ENCODE measurements around the gene OSMR. TPM values are rescaled to one million over a fixed set of nuclear protein-coding genes. Genes with fewer than 3 reads are reported as not detected.
A peak's percentile ranks its signal among the peaks of the same experiment; 100 is the strongest.
"Not testable (repeated sequence)": the region's sequence is repeated elsewhere in the genome, so short reads cannot be mapped to it uniquely, and the experiment has no call there.

Gene OSMR
- total RNA-seq, 4 donors from 2014 or later = 33.2 to 69.7 (median 43.9) TPM

DNA sequence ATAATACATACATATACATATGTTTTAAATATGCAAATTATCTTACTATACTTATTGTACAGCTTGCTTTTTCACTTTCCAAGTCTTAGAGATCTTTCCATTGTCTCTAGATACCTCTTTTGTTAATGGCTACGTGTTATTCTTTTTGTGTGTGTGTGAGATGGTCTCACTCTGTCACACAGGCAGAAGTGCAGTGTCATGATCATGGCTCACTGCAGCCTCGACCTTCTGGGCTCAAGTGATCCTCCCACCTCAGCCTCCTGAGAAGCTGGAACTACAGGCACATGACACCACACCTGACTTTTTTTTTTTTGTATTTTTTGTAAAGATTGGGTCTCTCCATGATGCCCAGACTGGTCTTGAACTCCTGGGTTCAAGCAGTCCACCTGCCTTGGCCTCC lies 2.8 kb downstream of the OSMR start:
- intact Hi-C loops (cut with DNase I) = loop anchor here (10.0 kb wide), 1 partner anchor 226 kb away; the partner anchor contains the start of gene RICTOR
- TF ChIP-seq, protein P1, sequence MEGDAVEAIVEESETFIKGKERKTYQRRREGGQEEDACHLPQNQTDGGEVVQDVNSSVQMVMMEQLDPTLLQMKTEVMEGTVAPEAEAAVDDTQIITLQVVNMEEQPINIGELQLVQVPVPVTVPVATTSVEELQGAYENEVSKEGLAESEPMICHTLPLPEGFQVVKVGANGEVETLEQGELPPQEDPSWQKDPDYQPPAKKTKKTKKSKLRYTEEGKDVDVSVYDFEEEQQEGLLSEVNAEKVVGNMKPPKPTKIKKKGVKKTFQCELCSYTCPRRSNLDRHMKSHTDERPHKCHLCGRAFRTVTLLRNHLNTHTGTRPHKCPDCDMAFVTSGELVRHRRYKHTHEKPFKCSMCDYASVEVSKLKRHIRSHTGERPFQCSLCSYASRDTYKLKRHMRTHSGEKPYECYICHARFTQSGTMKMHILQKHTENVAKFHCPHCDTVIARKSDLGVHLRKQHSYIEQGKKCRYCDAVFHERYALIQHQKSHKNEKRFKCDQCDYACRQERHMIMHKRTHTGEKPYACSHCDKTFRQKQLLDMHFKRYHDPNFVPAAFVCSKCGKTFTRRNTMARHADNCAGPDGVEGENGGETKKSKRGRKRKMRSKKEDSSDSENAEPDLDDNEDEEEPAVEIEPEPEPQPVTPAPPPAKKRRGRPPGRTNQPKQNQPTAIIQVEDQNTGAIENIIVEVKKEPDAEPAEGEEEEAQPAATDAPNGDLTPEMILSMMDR (IDR thresholded peaks at IDR 0.05) = no peak
- TF ChIP-seq EP300 (IDR thresholded peaks at IDR 0.05) = no peak
- no peak for TF ChIP-seq POLR2A (IDR thresholded peaks at IDR 0.05; ENCODE audit: low read depth)
- no peak for TF ChIP-seq POLR2AphosphoS5 (IDR thresholded peaks at IDR 0.05)
- WGBS = 41% methylated on average over 2 of the region's 2 CpGs
- Histone ChIP-seq H3K4me1 (peaks cover 3 to 63% (median 50%) of the 10 kb centered on the region in 4 donors), H3K27me3 (no peaks in the 10 kb centered on the region), H3K4me3 (peak overlapping the region in 2 of 4 donors; percentile 0 to 86), H3K36me3 (peaks cover 0 to 5% (median 0%) of the 10 kb centered on the region in 4 donors), H3K27ac (replicated peaks in 1 of 4) (no peak overlapping the region), H3K9me3 (no peaks in the 10 kb centered on the region)
- no peak for DNase-seq (ENCODE audit: extremely low spot score)

DNA sequence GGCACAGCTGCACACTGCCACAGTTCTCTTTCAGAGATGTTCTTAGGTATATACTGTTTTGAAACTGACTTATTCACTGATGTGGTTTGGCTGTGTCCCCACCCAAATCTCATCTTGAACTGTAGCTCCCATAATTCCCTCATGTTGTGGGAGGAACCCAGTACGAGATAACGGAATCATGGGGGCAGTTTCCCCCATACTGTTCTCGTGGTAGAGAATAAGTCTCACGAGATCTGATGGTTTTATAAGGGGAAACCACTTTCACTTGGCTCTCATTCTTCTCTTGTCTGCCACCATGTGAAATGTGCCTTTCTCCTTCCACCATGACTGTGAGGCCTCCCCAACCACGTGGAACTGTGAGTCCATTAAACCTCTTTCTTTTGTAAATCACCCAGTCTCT lies 5.8 kb downstream of the OSMR start:
- intact Hi-C loops (cut with DNase I); H3K36me3 ChIP-seq; DNase-seq (ENCODE audit: extremely low spot score); H3K27ac ChIP-seq (replicated peaks in 1 of 4); H3K27me3 ChIP-seq; H3K9me3 ChIP-seq; H3K4me3 ChIP-seq: not testable (repeated sequence)
- peaks cover 0 to 50% (median 40%) of the 10 kb centered on the region in 4 donors for H3K4me1 ChIP-seq
- 91% methylated on average over 5 of the region's 5 CpGs for WGBS

DNA sequence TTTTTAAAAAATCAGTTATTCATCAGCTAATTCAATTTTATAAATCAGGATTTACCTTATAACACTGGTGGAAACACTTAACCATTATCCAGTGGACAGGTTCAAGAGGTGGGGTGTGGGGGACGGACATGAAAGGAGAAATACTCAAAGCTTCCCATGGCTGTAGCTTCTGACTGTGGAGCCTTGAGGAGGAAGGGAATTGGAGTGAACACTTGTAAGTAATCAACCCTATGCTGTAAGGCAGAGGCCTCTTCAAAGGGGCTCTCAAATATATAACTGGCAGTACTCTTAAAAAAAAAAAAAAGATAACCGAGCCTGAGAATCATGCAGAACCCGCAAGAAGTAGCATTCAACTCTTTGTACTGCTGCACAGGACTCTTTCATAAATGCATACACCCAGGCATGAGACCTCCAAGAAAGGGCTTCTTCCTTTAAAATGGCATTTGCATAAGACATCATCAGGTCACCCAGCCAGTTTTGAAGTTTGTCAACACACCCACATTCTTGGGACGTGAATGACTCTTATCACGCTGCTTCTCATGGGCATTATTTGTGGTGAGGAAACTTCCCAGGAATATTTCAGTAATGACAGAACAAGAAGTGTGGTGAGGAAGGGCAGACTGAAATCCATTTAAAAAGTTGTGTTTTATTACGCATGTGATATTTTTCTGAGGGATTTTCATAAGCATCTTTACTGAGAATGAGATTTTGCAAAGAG lies 8.1 kb downstream of the OSMR start:
- 81% methylated on average over 6 of the region's 6 CpGs for WGBS
- intact Hi-C loops (cut with DNase I) = no loop called here
- DNase-seq (ENCODE audit: extremely low spot score) = no peak
- no peak overlapping the region for H3K4me3 ChIP-seq
- H3K36me3 ChIP-seq = peaks cover 0 to 5% (median 0%) of the 10 kb centered on the region in 4 donors
- TF ChIP-seq EP300 (IDR thresholded peaks at IDR 0.05) (no peak), POLR2A (IDR thresholded peaks at IDR 0.05; ENCODE audit: low read depth) (no peak), POLR2AphosphoS5 (IDR thresholded peaks at IDR 0.05) (no peak)
- TF ChIP-seq, protein P1 (IDR thresholded peaks at IDR 0.05) = no peak
- H3K9me3 ChIP-seq = no peaks in the 10 kb centered on the region
- H3K27me3 ChIP-seq = no peaks in the 10 kb centered on the region
- peaks cover 0 to 27% (median 18%) of the 10 kb centered on the region in 4 donors for H3K4me1 ChIP-seq
- no peak overlapping the region for H3K27ac ChIP-seq (replicated peaks in 1 of 4)

DNA sequence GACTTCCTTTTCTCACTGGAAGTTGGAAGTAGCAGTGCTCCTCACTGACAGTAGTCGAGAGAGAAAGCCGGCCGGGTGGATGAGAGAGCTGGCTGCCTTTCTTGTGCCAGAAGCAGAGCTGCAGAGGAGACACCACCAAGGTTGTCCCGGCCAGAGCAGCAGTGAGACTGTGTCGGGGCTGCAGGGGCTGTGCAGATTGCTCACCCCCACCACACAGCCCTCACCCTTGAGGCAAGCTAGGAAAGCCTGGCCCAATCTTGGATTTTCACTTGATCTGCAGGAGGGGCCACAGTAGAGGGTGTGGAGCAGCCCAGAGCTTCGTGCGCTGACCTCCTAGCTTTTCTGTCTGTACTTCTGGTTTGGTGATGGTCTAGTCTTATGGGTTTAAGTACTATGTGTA lies 9.1 kb downstream of the OSMR start:
- H3K4me1 ChIP-seq = peaks cover 0 to 17% (median 10%) of the 10 kb centered on the region in 4 donors
- no peak for DNase-seq (ENCODE audit: extremely low spot score)
- WGBS = 92% methylated on average over 6 of the region's 7 CpGs
- no peak overlapping the region for H3K27ac ChIP-seq (replicated peaks in 1 of 4)
- H3K27me3 ChIP-seq = no peaks in the 10 kb centered on the region
- peaks cover 0 to 5% (median 0%) of the 10 kb centered on the region in 4 donors for H3K36me3 ChIP-seq
- H3K9me3 ChIP-seq = no peaks in the 10 kb centered on the region
- intact Hi-C loops (cut with DNase I) = no loop called here
- no peak for TF ChIP-seq POLR2AphosphoS5 (IDR thresholded peaks at IDR 0.05)
- TF ChIP-seq, protein P1 (IDR thresholded peaks at IDR 0.05) = no peak
- H3K4me3 ChIP-seq = no peak overlapping the region

DNA sequence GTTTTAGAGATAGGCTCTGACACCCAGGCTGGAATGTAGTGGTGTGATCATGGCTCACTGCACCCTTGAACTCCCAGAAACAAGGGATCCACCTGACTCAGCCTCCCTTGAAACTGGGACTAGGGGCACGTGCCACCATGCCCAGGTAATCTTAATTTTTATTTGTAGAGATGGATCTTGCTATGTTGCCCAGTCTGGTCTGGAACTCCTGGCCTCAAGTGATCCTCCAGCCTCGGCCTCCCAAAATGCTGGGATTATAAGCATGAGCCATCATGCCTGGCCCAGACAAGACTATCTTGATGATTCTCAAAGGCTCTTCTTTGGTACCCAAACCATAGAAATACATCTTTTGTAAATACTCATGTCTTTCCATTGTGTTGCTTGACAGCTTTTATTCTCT lies 10.8 kb downstream of the OSMR start:
- no peaks in the 10 kb centered on the region for H3K27me3 ChIP-seq
- peaks cover 0 to 11% (median 5%) of the 10 kb centered on the region in 4 donors for H3K4me1 ChIP-seq
- H3K36me3 ChIP-seq = no peaks in the 10 kb centered on the region
- intact Hi-C loops (cut with DNase I) = no loop called here
- DNase-seq (ENCODE audit: extremely low spot score) = no peak
- 95% methylated on average over 2 of the region's 2 CpGs for WGBS
- H3K27ac ChIP-seq (replicated peaks in 1 of 4) = no peak overlapping the region
- H3K9me3 ChIP-seq = no peaks in the 10 kb centered on the region
- H3K4me3 ChIP-seq = no peak overlapping the region
- TF ChIP-seq, protein P1 (IDR thresholded peaks at IDR 0.05) = no peak
- TF ChIP-seq POLR2A (IDR thresholded peaks at IDR 0.05; ENCODE audit: low read depth) = no peak
- no peak for TF ChIP-seq POLR2AphosphoS5 (IDR thresholded peaks at IDR 0.05)
- TF ChIP-seq EP300 (IDR thresholded peaks at IDR 0.05) = no peak
